K562 (cell line): ENCODE results near the gene GRK3. TPM values are rescaled to one million over a fixed set of nuclear protein-coding genes. Genes with fewer than 3 reads are reported as not detected.
A peak's percentile ranks its signal among the peaks of the same experiment; 100 is the strongest.

ENCODE experiments used
- ATAC-seq: fragments of 200-7000 bp; cut with Tn5 transposase; 3 replicates; pipeline ENCODE4 v1.9.1; 2020; ENCODE audit warnings: moderate library complexity
- BruUV-seq: library from RNA; stranded (reverse); fragments of 400-500 nt; replicated peaks from 2 replicates; lab custom pipeline; 2021; lab: Mats Ljungman, UMichigan
- CTCF ChIA-PET: fragments of 300-600 bp; formaldehyde crosslinking; extraction: SDS; loops from one replicate; lab custom pipeline; 2021; ENCODE audit warnings: low intra/inter-chr PET ratio; lab: Yijun Ruan, JAX
- POLR2A ChIA-PET: fragments of 300-600, 350-650 bp; sonication (Branson Sonifier 250); formaldehyde crosslinking; extraction: SDS; loops from one replicate; lab custom pipeline; 2021; ENCODE audit warnings: antibody characterized with exemption, inconsistent platforms; lab: Yijun Ruan, JAX
- DNase-seq, 4 experiments: peaks; one replicate each; pipeline versions ENCODE4 v3.0.0 to v3.0.0-alpha.2; 2011 to 2018; ENCODE audit warnings: low spot score in 3 of 4, mixed read lengths in 3 of 4; ENCODE audit errors: extremely low read depth in 1 of 4
- FAIRE-seq: peaks from 2 replicates; lab custom pipeline; 2011; peaks lifted over from hg19 to GRCh38; lab: Jason Lieb, UNC
- H2AFZ ChIP-seq: 2 replicates; pipeline ENCODE4 v1.6.0; 2011; ENCODE audit warnings: low read depth, low read length, control low read depth, inconsistent platforms
- H3K27ac ChIP-seq: fragments of 200-600 bp; 3 replicates; pipeline ENCODE4 v1.8.0; 2011; ENCODE audit warnings: low read depth, mild to moderate bottlenecking, control low read depth, inconsistent platforms, low read length, moderate library complexity, mixed read lengths; ENCODE audit errors: extremely low read depth
- H3K27me3 ChIP-seq, 2 experiments: fragments of 300-600 bp in 1 of 2; 2 replicates in 1 of 2; 3 replicates in 1 of 2; pipeline versions ENCODE4 v1.6.0 to v1.8.0; 2011; ENCODE audit warnings: inconsistent platforms in 2 of 2, low read length in 2 of 2, mild to moderate bottlenecking in 1 of 2, mixed read lengths in 1 of 2, moderate library complexity in 1 of 2; ENCODE audit not compliant: control insufficient read depth in 2 of 2, insufficient read depth in 2 of 2
- H3K36me3 ChIP-seq: fragments of 300-600 bp; 3 replicates; pipeline ENCODE4 v1.8.0; 2011; ENCODE audit warnings: mild to moderate bottlenecking, low read length, inconsistent platforms; ENCODE audit not compliant: control insufficient read depth, insufficient read depth
- H3K4me1 ChIP-seq, 2 experiments: fragments of 200-600 bp in 1 of 2; replicated peaks in 1 of 2; 2 replicates in 1 of 2; 3 replicates in 1 of 2; pipeline versions ENCODE4 v1.5.1 to v1.8.0; 2011; ENCODE audit warnings: inconsistent platforms in 2 of 2, low read length in 2 of 2, mild to moderate bottlenecking in 1 of 2, mixed read lengths in 1 of 2, moderate library complexity in 1 of 2; ENCODE audit not compliant: control insufficient read depth in 2 of 2, insufficient read depth in 2 of 2
- H3K4me2 ChIP-seq: 2 replicates; pipeline ENCODE4 v1.6.1; 2011; ENCODE audit warnings: low read length, control low read depth, inconsistent platforms, mixed read lengths; ENCODE audit not compliant: insufficient read depth
- H3K4me3 ChIP-seq: fragments of 200-600 bp; sonication (generic), shearing (Covaris generic); 2 replicates; pipeline ENCODE4 v1.5.1; 2016; ENCODE audit warnings: control low read depth, inconsistent platforms
- H3K79me2 ChIP-seq: fragments of 200-600 bp; 3 replicates; pipeline ENCODE4 v1.8.0; 2011; ENCODE audit warnings: low read length, inconsistent platforms; ENCODE audit not compliant: control insufficient read depth, insufficient read depth
- H3K9ac ChIP-seq, 2 experiments: 2 replicates each; pipeline versions ENCODE4 v1.6.0 to v1.6.1; 2011; ENCODE audit warnings: low read depth in 2 of 2, low read length in 2 of 2, control low read depth in 1 of 2, inconsistent platforms in 1 of 2, mild to moderate bottlenecking in 1 of 2, mixed read lengths in 1 of 2; ENCODE audit not compliant: insufficient read depth in 1 of 2
- H3K9me1 ChIP-seq: one replicate; pipeline ENCODE4 v1.6.0; 2011; ENCODE audit warnings: inconsistent platforms, mild to moderate bottlenecking, low read length, moderate library complexity; ENCODE audit not compliant: control insufficient read depth, insufficient read depth
- H3K9me3 ChIP-seq: replicated peaks from 2 replicates; pipeline ENCODE4 v1.5.1; 2011; ENCODE audit warnings: low read depth, low read length, inconsistent platforms; ENCODE audit not compliant: control insufficient read depth, insufficient read depth
- H4K20me1 ChIP-seq: replicated peaks from 2 replicates; pipeline ENCODE4 v1.6.1; 2011; ENCODE audit warnings: low read length, inconsistent platforms, mixed read lengths; ENCODE audit not compliant: control insufficient read depth, insufficient read depth
- C11orf30 ChIP-seq: fragments of 450-650 bp; IDR thresholded peaks from 2 replicates; pipeline ENCODE4 v1.6.1; 2016; ENCODE audit warnings: low read depth, mild to moderate bottlenecking
- CHD2 ChIP-seq: IDR thresholded peaks from 2 replicates; pipeline ENCODE4 v1.6.1; 2011; ENCODE audit warnings: low read depth, low read length
- HMBOX1 ChIP-seq: sonication (generic); IDR thresholded peaks from 2 replicates; pipeline ENCODE4 v1.6.1; 2016
- SRSF3 ChIP-seq: fragments of 200-400 bp; formaldehyde crosslinking; IDR thresholded peaks from 2 replicates; pipeline ENCODE4 v1.6.1; 2016; ENCODE audit warnings: mild to moderate bottlenecking, low read length, moderate library complexity; ENCODE audit not compliant: insufficient read depth
- ZNF316 ChIP-seq: fragments of 450-650 bp; IDR thresholded peaks from 2 replicates; pipeline ENCODE4 v1.6.1; 2016
- ZNF717 ChIP-seq: fragments of 250-450 bp; sonication (Bioruptor Pico); IDR thresholded peaks from 2 replicates; pipeline ENCODE4 v1.5.0; 2021
- WGBS: fragments of 100-300 bp; shearing (Covaris generic); methylation state at CpG from one replicate; pipeline ENCODE4 v1.1.6; 2016; ENCODE audit warnings: low coverage, mixed read lengths; ENCODE audit not compliant: insufficient coverage; ENCODE audit errors: missing lambda C conversion rate; 5-methylcytosine and 5-hydroxymethylcytosine counted together
- in situ Hi-C: fragments of 300-500 bp; cut with MboI; formaldehyde crosslinking; loops from 4 replicates; pipeline ENCODE4 v1.15.0; 2018; ENCODE audit warnings: inconsistent platforms, mixed read lengths
- intact Hi-C: fragments of 100-400 bp; cut with micrococcal nuclease; formaldehyde crosslinking; loops from 2 replicates; pipeline ENCODE4 v1.14.2; 2022
- polyA plus RNA-seq, 8 experiments: library from polyadenylated mRNA; depleted of rRNA in 4 of 8; stranded (reverse) in 5 of 8; unstranded in 3 of 8; fragments of >200 nt; fragmentation: Nextera tagmentation in 2 of 8; fragmentation: Illumina TruSeq in 1 of 8; extraction: Ambion mirVana in 2 of 8; extraction: Trizol in 1 of 8; gene quantifications; 2 replicates each; pipeline versions ENCODE4 v1.2.1 to v1.2.3, GENCODE V29; 2011 to 2014; ENCODE audit warnings: inconsistent platforms in 1 of 8, missing spikeins in 1 of 8
- total RNA-seq, 7 experiments: library from RNA; depleted of rRNA in 6 of 7; stranded (reverse); fragments of >200 nt in 6 of 7; fragmentation: Illumina TruSeq in 2 of 7; extraction: Trizol in 2 of 7; gene quantifications; 2 replicates each; pipeline versions ENCODE4 v1.2.1 to v1.2.3, GENCODE V29; 2011 to 2021; ENCODE audit warnings: low replicate concordance in 1 of 7

The GRK3 gene
- total and polyA plus RNA-seq, 9 of the 15 experiments (the other 6 are each of a cell fraction or from before 2014, with no cell fraction given) = 1.4 to 7.6 (median 3.6) TPM

GRCh38 chr22:25655371-25655935 lies 91.0 kb downstream of the GRK3 start:
- Histone ChIP-seq H3K9me3 (no peaks in the 10 kb centered on the region), H4K20me1 (no peaks in the 10 kb centered on the region), H2AFZ (no peak overlapping the region), H3K36me3 (no peaks in the 10 kb centered on the region), H3K9me1 (no peaks in the 10 kb centered on the region), H3K4me3 (no peak overlapping the region), H3K27ac (no peak overlapping the region), H3K79me2 (no peaks in the 10 kb centered on the region), H3K4me2 (no peak overlapping the region), H3K4me1 (no peaks in the 10 kb centered on the region), H3K9ac (no peak overlapping the region), H3K27me3 (no peaks in the 10 kb centered on the region)
- 36% methylated on average over 4 of the region's 4 CpGs for WGBS
- intact Hi-C loops = no loop called here
- TF ChIP-seq C11orf30 (peak; percentile 18; the same call in 1 of the 2 replicates), CHD2 (no peak), ZNF316 (0 out of 2 replicates have a peak, but pooled peaks have one; percentile 16), SRSF3 (no peak)
- ATAC-seq = no peak
- ChIA-PET POLR2A (interaction anchor here (1.0 kb wide), 1 partner anchor 10 kb away, joined by 4 read pairs; no protein-coding TSS in a partner anchor), CTCF (no interaction called here)
- no peak for DNase-seq
- FAIRE-seq = no peak
- no TSS peak for BruUV-seq
- in situ Hi-C loops = no loop called here

DNA sequence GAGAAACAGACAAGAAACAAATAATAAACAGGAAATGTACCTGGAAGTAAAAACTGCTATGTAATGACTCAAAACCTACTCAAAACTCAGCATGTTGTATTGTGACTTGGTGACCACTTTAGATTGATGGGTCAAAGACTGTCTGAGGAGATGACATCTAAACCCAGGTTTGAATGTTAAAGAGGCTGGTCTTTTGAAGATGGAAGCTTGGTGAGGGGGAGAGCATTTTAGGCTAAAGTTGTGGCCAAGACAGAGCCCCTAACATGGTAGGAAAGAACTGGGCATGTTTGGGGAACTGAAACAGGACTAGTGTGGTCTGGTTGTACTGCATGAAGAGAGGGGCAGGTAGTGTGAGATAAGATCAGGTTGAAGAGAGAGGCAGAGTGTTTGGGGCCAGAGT lies 92.2 kb downstream of the GRK3 start:
- BruUV-seq = no TSS peak
- H3K9ac ChIP-seq = no peak overlapping the region
- H3K27ac ChIP-seq = no peak overlapping the region
- H3K9me1 ChIP-seq = no peaks in the 10 kb centered on the region
- ChIA-PET CTCF (no interaction called here), POLR2A (no interaction called here)
- ATAC-seq = no peak
- H3K79me2 ChIP-seq = no peaks in the 10 kb centered on the region
- no peak overlapping the region for H3K4me2 ChIP-seq
- DNase-seq = no peak
- no peaks in the 10 kb centered on the region for H4K20me1 ChIP-seq
- no peaks in the 10 kb centered on the region for H3K9me3 ChIP-seq
- no peak for TF ChIP-seq ZNF717 (CRISPR knock-in tag)
- peak; percentile 64; the same call in 1 of the 2 replicates for TF ChIP-seq HMBOX1
- H3K4me3 ChIP-seq = no peak overlapping the region
- no peak for FAIRE-seq
- intact Hi-C loops (no loop called here), in situ Hi-C loops (no loop called here)
- no peaks in the 10 kb centered on the region for H3K36me3 ChIP-seq
- H3K27me3 ChIP-seq = no peaks in the 10 kb centered on the region
- H3K4me1 ChIP-seq = no peaks in the 10 kb centered on the region
- no peak overlapping the region for H2AFZ ChIP-seq
